K562 (cell line): ENCODE results near the gene TNFRSF11A. TPM values are rescaled to one million over a fixed set of nuclear protein-coding genes. Genes with fewer than 3 reads are reported as not detected.

ENCODE experiments used
- ATAC-seq: fragments of 200-7000 bp; cut with Tn5 transposase; 3 replicates; pipeline ENCODE4 v1.9.1; 2020; ENCODE audit warnings: moderate library complexity
- BruUV-seq: library from RNA; stranded (reverse); fragments of 400-500 nt; replicated peaks from 2 replicates; lab custom pipeline; 2021; lab: Mats Ljungman, UMichigan
- CTCF ChIA-PET: fragments of 300-600 bp; formaldehyde crosslinking; extraction: SDS; loops from one replicate; lab custom pipeline; 2021; ENCODE audit warnings: low intra/inter-chr PET ratio; lab: Yijun Ruan, JAX
- POLR2A ChIA-PET: fragments of 300-600, 350-650 bp; sonication (Branson Sonifier 250); formaldehyde crosslinking; extraction: SDS; loops from one replicate; lab custom pipeline; 2021; ENCODE audit warnings: antibody characterized with exemption, inconsistent platforms; lab: Yijun Ruan, JAX
- DNase-seq, 4 experiments: peaks; one replicate each; pipeline versions ENCODE4 v3.0.0 to v3.0.0-alpha.2; 2011 to 2018; ENCODE audit warnings: low spot score in 3 of 4, mixed read lengths in 3 of 4; ENCODE audit errors: extremely low read depth in 1 of 4
- FAIRE-seq: peaks from 2 replicates; lab custom pipeline; 2011; peaks lifted over from hg19 to GRCh38; lab: Jason Lieb, UNC
- H2AFZ ChIP-seq: 2 replicates; pipeline ENCODE4 v1.6.0; 2011; ENCODE audit warnings: low read depth, low read length, control low read depth, inconsistent platforms
- H3K27ac ChIP-seq: fragments of 200-600 bp; 3 replicates; pipeline ENCODE4 v1.8.0; 2011; ENCODE audit warnings: low read depth, mild to moderate bottlenecking, control low read depth, inconsistent platforms, low read length, moderate library complexity, mixed read lengths; ENCODE audit errors: extremely low read depth
- H3K27me3 ChIP-seq, 2 experiments: fragments of 300-600 bp in 1 of 2; 2 replicates in 1 of 2; 3 replicates in 1 of 2; pipeline versions ENCODE4 v1.6.0 to v1.8.0; 2011; ENCODE audit warnings: inconsistent platforms in 2 of 2, low read length in 2 of 2, mild to moderate bottlenecking in 1 of 2, mixed read lengths in 1 of 2, moderate library complexity in 1 of 2; ENCODE audit not compliant: control insufficient read depth in 2 of 2, insufficient read depth in 2 of 2
- H3K36me3 ChIP-seq: fragments of 300-600 bp; 3 replicates; pipeline ENCODE4 v1.8.0; 2011; ENCODE audit warnings: mild to moderate bottlenecking, low read length, inconsistent platforms; ENCODE audit not compliant: control insufficient read depth, insufficient read depth
- H3K4me1 ChIP-seq, 2 experiments: fragments of 200-600 bp in 1 of 2; replicated peaks in 1 of 2; 2 replicates in 1 of 2; 3 replicates in 1 of 2; pipeline versions ENCODE4 v1.5.1 to v1.8.0; 2011; ENCODE audit warnings: inconsistent platforms in 2 of 2, low read length in 2 of 2, mild to moderate bottlenecking in 1 of 2, mixed read lengths in 1 of 2, moderate library complexity in 1 of 2; ENCODE audit not compliant: control insufficient read depth in 2 of 2, insufficient read depth in 2 of 2
- H3K4me2 ChIP-seq: 2 replicates; pipeline ENCODE4 v1.6.1; 2011; ENCODE audit warnings: low read length, control low read depth, inconsistent platforms, mixed read lengths; ENCODE audit not compliant: insufficient read depth
- H3K4me3 ChIP-seq: fragments of 200-600 bp; sonication (generic), shearing (Covaris generic); 2 replicates; pipeline ENCODE4 v1.5.1; 2016; ENCODE audit warnings: control low read depth, inconsistent platforms
- H3K79me2 ChIP-seq: fragments of 200-600 bp; 3 replicates; pipeline ENCODE4 v1.8.0; 2011; ENCODE audit warnings: low read length, inconsistent platforms; ENCODE audit not compliant: control insufficient read depth, insufficient read depth
- H3K9ac ChIP-seq, 2 experiments: 2 replicates each; pipeline versions ENCODE4 v1.6.0 to v1.6.1; 2011; ENCODE audit warnings: low read depth in 2 of 2, low read length in 2 of 2, control low read depth in 1 of 2, inconsistent platforms in 1 of 2, mild to moderate bottlenecking in 1 of 2, mixed read lengths in 1 of 2; ENCODE audit not compliant: insufficient read depth in 1 of 2
- H3K9me1 ChIP-seq: one replicate; pipeline ENCODE4 v1.6.0; 2011; ENCODE audit warnings: inconsistent platforms, mild to moderate bottlenecking, low read length, moderate library complexity; ENCODE audit not compliant: control insufficient read depth, insufficient read depth
- H3K9me3 ChIP-seq: replicated peaks from 2 replicates; pipeline ENCODE4 v1.5.1; 2011; ENCODE audit warnings: low read depth, low read length, inconsistent platforms; ENCODE audit not compliant: control insufficient read depth, insufficient read depth
- H4K20me1 ChIP-seq: replicated peaks from 2 replicates; pipeline ENCODE4 v1.6.1; 2011; ENCODE audit warnings: low read length, inconsistent platforms, mixed read lengths; ENCODE audit not compliant: control insufficient read depth, insufficient read depth
- CCAR2 ChIP-seq: fragments of 200-400 bp; formaldehyde crosslinking; IDR thresholded peaks from 2 replicates; pipeline ENCODE4 v1.6.1; 2017; ENCODE audit warnings: mild to moderate bottlenecking, low read depth, low read length
- MCM2 ChIP-seq: fragments of 450-650 bp; IDR thresholded peaks from 2 replicates; pipeline ENCODE4 v1.6.1; 2017; ENCODE audit warnings: low read depth, mild to moderate bottlenecking
- MEF2D ChIP-seq: conservative IDR thresholded peaks from 2 replicates; pipeline ENCODE4 v1.6.1; 2016; ENCODE audit warnings: low read depth, missing genetic modification characterization, missing compliant biosample characterization
- SMARCB1 ChIP-seq: IDR thresholded peaks from 2 replicates; pipeline ENCODE4 v1.6.1; 2011; ENCODE audit warnings: improper control_type of control experiment, low read depth; ENCODE audit not compliant: insufficient read length
- TCF7L2 ChIP-seq: fragments of 150-350 bp; IDR thresholded peaks from 2 replicates; pipeline ENCODE4 v1.6.1; 2016; ENCODE audit warnings: low read depth, mild to moderate bottlenecking, low read length, moderate library complexity
- WGBS: fragments of 100-300 bp; shearing (Covaris generic); methylation state at CpG from one replicate; pipeline ENCODE4 v1.1.6; 2016; ENCODE audit warnings: low coverage, mixed read lengths; ENCODE audit not compliant: insufficient coverage; ENCODE audit errors: missing lambda C conversion rate; 5-methylcytosine and 5-hydroxymethylcytosine counted together
- in situ Hi-C: fragments of 300-500 bp; cut with MboI; formaldehyde crosslinking; loops from 4 replicates; pipeline ENCODE4 v1.15.0; 2018; ENCODE audit warnings: inconsistent platforms, mixed read lengths
- intact Hi-C: fragments of 100-400 bp; cut with micrococcal nuclease; formaldehyde crosslinking; loops from 2 replicates; pipeline ENCODE4 v1.14.2; 2022
- polyA plus RNA-seq, 8 experiments: library from polyadenylated mRNA; depleted of rRNA in 4 of 8; stranded (reverse) in 5 of 8; unstranded in 3 of 8; fragments of >200 nt; fragmentation: Nextera tagmentation in 2 of 8; fragmentation: Illumina TruSeq in 1 of 8; extraction: Ambion mirVana in 2 of 8; extraction: Trizol in 1 of 8; gene quantifications; 2 replicates each; pipeline versions ENCODE4 v1.2.1 to v1.2.3, GENCODE V29; 2011 to 2014; ENCODE audit warnings: inconsistent platforms in 1 of 8, missing spikeins in 1 of 8
- total RNA-seq, 7 experiments: library from RNA; depleted of rRNA in 6 of 7; stranded (reverse); fragments of >200 nt in 6 of 7; fragmentation: Illumina TruSeq in 2 of 7; extraction: Trizol in 2 of 7; gene quantifications; 2 replicates each; pipeline versions ENCODE4 v1.2.1 to v1.2.3, GENCODE V29; 2011 to 2021; ENCODE audit warnings: low replicate concordance in 1 of 7

TNFRSF11A gene
- total and polyA plus RNA-seq, 9 of the 15 experiments (the other 6 are each of a cell fraction or from before 2014, with no cell fraction given), result 0.03 to 0.06 (median 0.04) TPM; not detected in 6

DNA sequence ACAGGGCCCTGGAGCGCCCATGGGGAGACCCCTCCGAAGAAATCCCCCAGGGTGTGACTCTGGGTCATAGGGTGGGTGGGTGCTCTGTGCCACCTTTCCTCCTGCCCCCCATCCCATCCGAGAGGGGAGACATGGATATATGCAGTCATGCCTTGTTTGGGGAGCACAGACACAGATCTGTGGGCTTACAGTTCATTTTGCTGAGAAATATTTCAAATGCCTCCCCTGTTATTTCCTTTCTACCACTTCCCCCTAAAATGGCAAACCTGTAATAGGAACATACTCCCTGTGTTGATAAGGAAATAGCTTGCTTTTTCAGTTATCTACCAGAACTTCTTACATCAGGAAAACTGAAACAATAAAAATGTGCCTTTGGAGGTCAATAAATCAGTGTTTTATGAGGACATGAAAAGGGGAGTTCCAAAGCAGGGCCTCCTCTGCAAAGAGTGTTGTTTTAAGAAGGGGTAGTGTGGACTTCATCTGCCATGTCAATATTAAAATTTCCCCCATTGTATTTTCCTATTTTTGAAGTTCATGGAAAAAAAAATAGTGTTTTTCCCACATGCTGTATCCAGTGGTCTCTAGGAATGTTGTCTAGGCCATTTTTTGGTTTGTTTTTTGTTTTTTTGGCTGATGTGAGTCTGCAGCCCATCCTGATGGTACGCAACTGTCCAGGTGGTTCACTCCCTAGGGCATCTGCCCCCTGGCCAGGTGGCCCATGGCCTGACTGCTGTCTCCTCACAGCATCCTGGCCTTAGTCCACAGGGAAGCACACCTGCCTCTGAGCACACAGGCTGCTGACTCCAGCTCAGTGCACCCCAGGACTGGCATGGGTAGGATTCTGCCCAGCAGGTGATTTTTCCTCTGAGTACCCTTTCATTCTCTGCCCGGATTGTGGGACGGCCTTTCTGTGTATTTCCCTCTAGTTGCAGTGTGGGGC lies 3.7 kb downstream of the TNFRSF11A start:
- DNase-seq, result no peak
- H3K4me3 ChIP-seq, result no peak overlapping the region
- peaks cover 3% of the 10 kb centered on the region; the same call in 1 of the 2 replicates for H4K20me1 ChIP-seq
- intact Hi-C loops (loop anchor here (10.0 kb wide), 1 partner anchor 144 kb away; the partner anchor contains the start of genes PIGN and RELCH), in situ Hi-C loops (no loop called here)
- no peak overlapping the region for H3K4me2 ChIP-seq
- no peaks in the 10 kb centered on the region for H3K79me2 ChIP-seq
- FAIRE-seq, result no peak
- BruUV-seq, result no TSS peak
- H3K9ac ChIP-seq, result no peak overlapping the region
- TF ChIP-seq MCM2 (no peak), TCF7L2 (no peak), SMARCB1 (no peak), CCAR2 (no peak), MEF2D (no peak)
- no peaks in the 10 kb centered on the region for H3K9me3 ChIP-seq
- no peaks in the 10 kb centered on the region for H3K9me1 ChIP-seq
- no peak overlapping the region for H3K27ac ChIP-seq
- no peak for ATAC-seq
- H2AFZ ChIP-seq, result no peak overlapping the region
- H3K27me3 ChIP-seq, result peaks cover 28 to 53% of the 10 kb centered on the region in 2 experiments
- CTCF ChIA-PET, result no interaction called here
- WGBS, result 6% methylated on average over 5 of the region's 6 CpGs
- POLR2A ChIA-PET, result no interaction called here
- no peaks in the 10 kb centered on the region for H3K36me3 ChIP-seq
- peaks cover 4 to 20% of the 10 kb centered on the region in 2 experiments; a peak in 3 of 5 replicates for H3K4me1 ChIP-seq
